GM06990 (cell line): ENCODE results near the gene MED4.
A peak's percentile ranks its signal among the peaks of the same experiment; 100 is the strongest.

Experiments used
- DNase-seq: peaks from one replicate; pipeline ENCODE4 v3.0.0-alpha.2; 2011; ENCODE audit not compliant: insufficient read length; ENCODE audit errors: extremely low read depth
- H3K27me3 ChIP-seq: replicated peaks from 2 replicates; pipeline ENCODE4 v1.6.0; 2011; ENCODE audit warnings: low read length; ENCODE audit not compliant: control insufficient read depth, insufficient read depth
- H3K36me3 ChIP-seq: 2 replicates; pipeline ENCODE4 v1.5.1; 2011; ENCODE audit warnings: low read length; ENCODE audit not compliant: control insufficient read depth, insufficient read depth
- H3K4me3 ChIP-seq: replicated peaks from 2 replicates; pipeline ENCODE4 v1.5.1; 2011; ENCODE audit warnings: low read depth, mild to moderate bottlenecking, control low read depth, low read length
- CTCF ChIP-seq: IDR thresholded peaks from 2 replicates; pipeline ENCODE4 v1.5.1; 2011; ENCODE audit warnings: low read length, control low read depth, mild to moderate bottlenecking, inconsistent platforms; ENCODE audit not compliant: insufficient read depth, poor library complexity, severe bottlenecking

Gene MED4

GRCh38 chr13:48043789-48044503 lies 51.0 kb downstream of the MED4 start:
- Histone ChIP-seq H3K4me3 (no peak overlapping the region), H3K36me3 (peaks cover 3% of the 10 kb centered on the region), H3K27me3 (no peaks in the 10 kb centered on the region)
- TF ChIP-seq CTCF, result no peak
- DNase-seq, result no peak

GRCh38 chr13:48042894-48043293 lies 52.0 kb downstream of the MED4 start:
- Histone ChIP-seq H3K4me3 (no peak overlapping the region), H3K36me3 (peaks cover 1% of the 10 kb centered on the region), H3K27me3 (no peaks in the 10 kb centered on the region)
- no peak for TF ChIP-seq CTCF
- DNase-seq, result no peak

- TF ChIP-seq CTCF, result no peak
- no peaks in the 10 kb centered on the region for H3K27me3 ChIP-seq
- no peak for DNase-seq
- no peak overlapping the region for H3K4me3 ChIP-seq
- H3K36me3 ChIP-seq, result peaks cover 1% of the 10 kb centered on the region
These were observed 54.0 kb downstream of the MED4 start for GRCh38 chr13:48040896-48041295.

GRCh38 chr13:48040049-48040448 lies 54.9 kb downstream of the MED4 start:
- Histone ChIP-seq H3K27me3 (no peaks in the 10 kb centered on the region), H3K36me3 (peaks cover 1% of the 10 kb centered on the region), H3K4me3 (no peak overlapping the region)
- no peak for TF ChIP-seq CTCF
- DNase-seq, result no peak

- peak overlapping the region; percentile 87 for H3K4me3 ChIP-seq
- TF ChIP-seq CTCF, result no peak
These were observed 56.1 kb downstream of the MED4 start for GRCh38 chr13:48038761-48039160.

More at GRCh38 chr13:48038761-48039160, 56.1 kb downstream of the MED4 start:
- H3K27me3 ChIP-seq, result no peaks in the 10 kb centered on the region
- no peak for DNase-seq
- peaks cover 1% of the 10 kb centered on the region for H3K36me3 ChIP-seq
